HEK293T (cell line): Measurements from ENCODE around the gene LRRK1.

Experiments
- ARNT ChIP-seq: fragments of 450-650 bp; IDR thresholded peaks from 2 replicates; pipeline ENCODE4 v1.6.1; 2017; ENCODE audit warnings: mild to moderate bottlenecking
- BHLHE40 ChIP-seq: fragments of 450-650 bp; IDR thresholded peaks from 2 replicates; pipeline ENCODE4 v1.6.1; 2016; ENCODE audit warnings: mild to moderate bottlenecking, moderate library complexity, borderline replicate concordance
- CTBP1 ChIP-seq: fragments of 450-650 bp; IDR thresholded peaks from 2 replicates; pipeline ENCODE4 v1.6.1; 2016; ENCODE audit warnings: borderline replicate concordance
- ELF4 ChIP-seq: fragments of 450-650 bp; IDR thresholded peaks from 2 replicates; pipeline ENCODE4 v1.6.1; 2017; ENCODE audit warnings: antibody characterized with exemption
- FOXA1 ChIP-seq: fragments of 450-650 bp; IDR thresholded peaks from 2 replicates; pipeline ENCODE4 v1.6.1; 2016; ENCODE audit warnings: mild to moderate bottlenecking
- FOXK2 ChIP-seq: fragments of 450-650 bp; IDR thresholded peaks from 2 replicates; pipeline ENCODE4 v1.6.1; 2016; ENCODE audit warnings: mild to moderate bottlenecking
- FOXM1 ChIP-seq: fragments of 450-650 bp; IDR thresholded peaks from 2 replicates; pipeline ENCODE4 v1.6.1; 2017; ENCODE audit warnings: mild to moderate bottlenecking, borderline replicate concordance
- L3MBTL2 ChIP-seq: fragments of 450-650 bp; conservative IDR thresholded peaks from 2 replicates; pipeline ENCODE4 v1.6.1; 2016; ENCODE audit warnings: mild to moderate bottlenecking
- NFRKB ChIP-seq: fragments of 450-650 bp; IDR thresholded peaks from 2 replicates; pipeline ENCODE4 v1.6.1; 2016; ENCODE audit warnings: mild to moderate bottlenecking, moderate library complexity
- SP1 ChIP-seq: fragments of 450-650 bp; IDR thresholded peaks from 2 replicates; pipeline ENCODE4 v1.6.1; 2017
- SUZ12 ChIP-seq: fragments of 450-650 bp; IDR thresholded peaks from 2 replicates; pipeline ENCODE4 v1.6.1; 2016; ENCODE audit warnings: mild to moderate bottlenecking

DNA sequence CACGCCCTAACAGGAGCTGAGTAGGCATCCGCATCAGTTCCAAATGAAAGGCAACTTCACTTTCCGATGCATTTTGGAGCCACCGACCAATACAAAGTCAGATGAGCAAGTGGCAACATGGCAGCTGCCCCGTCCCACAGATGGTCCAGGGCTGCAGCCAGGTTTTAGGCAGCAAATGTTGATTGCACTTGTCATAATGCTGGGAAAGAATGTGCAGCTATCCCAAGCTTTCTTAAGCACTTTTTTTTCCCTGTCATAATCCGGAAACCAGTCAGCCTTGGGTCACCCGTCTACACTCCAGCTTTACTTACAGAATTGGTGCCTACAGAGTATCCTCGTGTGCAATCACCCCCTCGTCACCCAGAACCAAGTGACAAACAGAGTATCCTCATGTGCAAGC, 185.0 kb downstream of the LRRK1 start:
- no peak for TF ChIP-seq NFRKB
- no peak for TF ChIP-seq ELF4
- TF ChIP-seq FOXM1: no peak
- no peak for TF ChIP-seq BHLHE40
- no peak for TF ChIP-seq SUZ12
- no peak for TF ChIP-seq SP1
- TF ChIP-seq L3MBTL2: no peak
- TF ChIP-seq FOXA1: no peak
- no peak for TF ChIP-seq CTBP1
- no peak for TF ChIP-seq ARNT
- no peak for TF ChIP-seq FOXK2
